ENCODE measurements around the gene LHX6. TPM values are rescaled to one million over a fixed set of nuclear protein-coding genes. Genes with fewer than 3 reads are reported as not detected.
A peak's percentile ranks its signal among the peaks of the same experiment; 100 is the strongest.

The LHX6 gene
- polyA plus RNA-seq, 1 experiment = not detected

DNA sequence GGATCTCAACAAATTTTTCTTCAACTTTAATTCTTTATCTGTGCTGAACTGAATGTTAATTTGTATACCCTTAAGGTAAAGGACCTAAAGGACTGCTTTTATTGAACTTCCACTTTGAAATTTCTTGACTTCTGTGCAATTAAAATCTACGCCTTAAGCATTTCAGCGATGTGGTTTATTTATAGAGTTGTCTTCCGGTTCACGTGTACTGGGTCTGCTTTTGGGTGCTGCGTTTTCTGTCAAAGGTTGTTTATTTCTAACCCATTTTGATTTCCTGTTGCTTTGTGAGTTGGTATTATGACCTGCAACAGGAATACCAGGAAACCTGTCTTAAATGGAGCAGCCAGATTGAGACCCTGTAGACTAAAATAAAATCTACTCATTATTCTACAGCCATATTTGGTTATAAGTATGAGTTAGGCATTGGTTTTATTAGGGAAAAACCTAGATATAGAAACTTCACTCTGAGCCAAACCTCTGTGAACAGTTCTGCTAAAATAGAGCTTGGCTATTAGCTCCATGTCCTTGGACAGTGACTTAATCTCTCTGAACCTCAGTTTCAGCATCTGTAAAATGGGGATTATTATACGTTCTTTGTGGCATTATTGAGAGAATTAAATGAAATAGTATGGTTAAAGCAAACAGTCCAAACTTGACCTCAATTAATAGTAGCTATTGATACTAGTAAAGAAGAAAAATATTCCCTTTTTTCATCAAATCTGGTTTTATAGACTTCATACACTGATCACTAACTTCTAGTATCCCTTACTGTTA is 39.5 kb upstream of the LHX6 start:
- ChIA-PET POLR2A (no interaction called here), CTCF (interaction anchor here (1.8 to 2.1 kb wide), 2 partner anchors 23 to 169 kb away, joined by 4 read pairs; no protein-coding TSS in a partner anchor)
- H3K36me3 ChIP-seq (ENCODE audit: control insufficient read depth, insufficient read depth, low read length) = peaks cover 4% of the 10 kb centered on the region; the same call in 1 of the 2 replicates
- H3K4me3 ChIP-seq (ENCODE audit: low read depth, low read length) = no peak overlapping the region
- TF ChIP-seq, protein P1, sequence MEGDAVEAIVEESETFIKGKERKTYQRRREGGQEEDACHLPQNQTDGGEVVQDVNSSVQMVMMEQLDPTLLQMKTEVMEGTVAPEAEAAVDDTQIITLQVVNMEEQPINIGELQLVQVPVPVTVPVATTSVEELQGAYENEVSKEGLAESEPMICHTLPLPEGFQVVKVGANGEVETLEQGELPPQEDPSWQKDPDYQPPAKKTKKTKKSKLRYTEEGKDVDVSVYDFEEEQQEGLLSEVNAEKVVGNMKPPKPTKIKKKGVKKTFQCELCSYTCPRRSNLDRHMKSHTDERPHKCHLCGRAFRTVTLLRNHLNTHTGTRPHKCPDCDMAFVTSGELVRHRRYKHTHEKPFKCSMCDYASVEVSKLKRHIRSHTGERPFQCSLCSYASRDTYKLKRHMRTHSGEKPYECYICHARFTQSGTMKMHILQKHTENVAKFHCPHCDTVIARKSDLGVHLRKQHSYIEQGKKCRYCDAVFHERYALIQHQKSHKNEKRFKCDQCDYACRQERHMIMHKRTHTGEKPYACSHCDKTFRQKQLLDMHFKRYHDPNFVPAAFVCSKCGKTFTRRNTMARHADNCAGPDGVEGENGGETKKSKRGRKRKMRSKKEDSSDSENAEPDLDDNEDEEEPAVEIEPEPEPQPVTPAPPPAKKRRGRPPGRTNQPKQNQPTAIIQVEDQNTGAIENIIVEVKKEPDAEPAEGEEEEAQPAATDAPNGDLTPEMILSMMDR (IDR thresholded peaks at IDR 0.05; ENCODE audit: insufficient read depth, low read depth, low read length) = no peak
- no peaks in the 10 kb centered on the region for H3K27me3 ChIP-seq (ENCODE audit: control insufficient read depth, insufficient read depth, low read length)
- no peak for DNase-seq (ENCODE audit: low read depth)

DNA sequence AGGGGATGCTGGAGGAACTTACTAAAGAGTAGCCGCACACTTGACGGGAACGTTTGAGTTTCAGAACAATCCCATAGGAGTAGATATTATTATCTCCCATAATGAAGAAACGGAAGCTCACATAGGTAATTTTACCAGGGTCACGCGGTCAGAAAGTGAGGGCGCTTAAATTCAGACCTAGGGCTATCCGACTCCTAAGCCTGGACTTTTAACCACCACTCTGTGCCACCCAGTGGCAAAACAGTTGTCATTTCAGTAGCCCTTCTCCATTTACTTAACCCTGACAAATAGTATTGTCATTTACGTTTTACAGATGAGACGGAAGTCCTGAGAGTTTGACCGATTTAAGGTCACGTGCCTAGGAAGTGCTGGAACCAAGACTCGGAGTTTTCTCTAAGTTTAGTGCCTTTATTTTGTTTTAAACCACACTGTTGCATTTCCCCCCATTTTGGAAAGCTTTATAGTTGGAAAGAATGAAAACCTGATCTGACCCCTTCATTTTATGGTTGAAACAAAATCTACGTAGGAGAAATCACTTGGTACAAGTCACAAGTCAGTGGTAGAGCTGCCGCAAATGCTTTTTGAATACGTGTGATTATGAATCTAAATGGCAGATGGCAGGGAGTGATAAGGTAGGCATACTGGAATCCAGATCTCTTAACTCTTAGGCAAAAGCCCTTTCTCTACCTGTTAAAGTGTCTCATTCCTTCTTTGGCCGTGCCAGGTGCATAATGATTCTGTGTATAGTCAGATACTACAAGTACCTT is 36.6 kb upstream of the LHX6 start:
- POLR2A ChIA-PET = no interaction called here

DNA sequence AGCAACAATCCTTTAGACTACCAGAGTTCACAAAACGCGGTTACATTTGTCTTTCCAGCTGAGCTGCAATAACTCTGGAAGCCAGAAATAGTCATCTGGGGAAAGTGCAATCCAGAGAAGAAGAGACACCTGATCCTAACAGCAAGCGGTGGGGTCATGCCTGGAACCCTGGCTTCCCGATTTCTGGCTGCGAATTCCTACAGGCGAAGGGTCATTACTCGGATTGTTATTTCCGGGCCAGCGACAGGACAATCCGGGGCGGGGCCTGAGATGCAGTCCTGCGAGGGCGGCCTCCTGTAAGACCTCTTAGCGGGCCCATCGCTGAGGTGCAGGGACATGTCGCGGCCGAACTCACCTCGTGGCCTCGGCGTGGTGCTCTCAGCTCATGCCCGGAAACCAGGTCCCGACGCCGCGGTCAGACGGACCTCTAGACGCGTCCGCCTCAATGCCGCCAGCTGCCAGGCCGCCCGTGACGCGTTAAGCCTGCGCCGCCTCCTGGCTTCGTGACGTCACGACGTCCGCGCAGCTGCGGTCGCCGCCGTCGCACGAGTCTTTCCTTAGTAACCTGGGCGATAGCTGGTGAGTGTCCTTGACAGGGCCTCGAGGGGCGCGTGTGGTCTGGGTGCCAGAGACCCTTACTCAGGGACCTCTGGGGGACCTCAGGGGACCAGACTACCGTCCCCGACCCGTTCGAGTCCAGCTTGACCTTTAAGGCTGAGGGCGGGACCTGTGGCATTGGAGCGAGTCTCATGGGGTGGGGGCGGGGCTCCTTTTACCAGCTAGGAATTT is 35.8 kb upstream of the LHX6 start, which contains the start of the genes MRRF and RBM18:
Gene MRRF (plus strand): TSS at position 523 of the 789 bp plus-strand sequence. CDS start 6,010 bp downstream, outside the sequence.
Gene RBM18 (minus strand): TSS at position 481 of the 789 bp plus-strand sequence. CDS start 3,348 bp downstream, outside the sequence.
- DNase-seq (ENCODE audit: low read depth) = peak; percentile 47
- POLR2A ChIA-PET = no interaction called here
- peak within 1 kb of the TSS; percentile 71 for H3K4me3 ChIP-seq (ENCODE audit: low read depth, low read length)
- H3K27me3 ChIP-seq (ENCODE audit: control insufficient read depth, insufficient read depth, low read length) = no peaks in the 10 kb centered on the region
- TF ChIP-seq, protein P1 (IDR thresholded peaks at IDR 0.05; ENCODE audit: insufficient read depth, low read depth, low read length) = no peak
- CTCF ChIA-PET = interaction anchor here (0.6 to 2.0 kb wide), 10 partner anchors 12 to 547 kb away, joined by 3 to 8 read pairs (median 5); no protein-coding TSS in a partner anchor
- H3K36me3 ChIP-seq (ENCODE audit: control insufficient read depth, insufficient read depth, low read length) = no peaks in the 10 kb centered on the region

More for the DNA sequence above, 36.6 kb upstream of the LHX6 start:
- DNase-seq (ENCODE audit: low read depth) = no peak
- H3K4me3 ChIP-seq (ENCODE audit: low read depth, low read length) = peak overlapping the region; percentile 71
- TF ChIP-seq, protein P1 (IDR thresholded peaks at IDR 0.05; ENCODE audit: insufficient read depth, low read depth, low read length) = no peak
- H3K27me3 ChIP-seq (ENCODE audit: control insufficient read depth, insufficient read depth, low read length) = no peaks in the 10 kb centered on the region
- no peaks in the 10 kb centered on the region for H3K36me3 ChIP-seq (ENCODE audit: control insufficient read depth, insufficient read depth, low read length)
- CTCF ChIA-PET = interaction anchor here (0.6 to 2.0 kb wide), 9 partner anchors 12 to 546 kb away, joined by 3 to 8 read pairs (median 6); no protein-coding TSS in a partner anchor

DNA sequence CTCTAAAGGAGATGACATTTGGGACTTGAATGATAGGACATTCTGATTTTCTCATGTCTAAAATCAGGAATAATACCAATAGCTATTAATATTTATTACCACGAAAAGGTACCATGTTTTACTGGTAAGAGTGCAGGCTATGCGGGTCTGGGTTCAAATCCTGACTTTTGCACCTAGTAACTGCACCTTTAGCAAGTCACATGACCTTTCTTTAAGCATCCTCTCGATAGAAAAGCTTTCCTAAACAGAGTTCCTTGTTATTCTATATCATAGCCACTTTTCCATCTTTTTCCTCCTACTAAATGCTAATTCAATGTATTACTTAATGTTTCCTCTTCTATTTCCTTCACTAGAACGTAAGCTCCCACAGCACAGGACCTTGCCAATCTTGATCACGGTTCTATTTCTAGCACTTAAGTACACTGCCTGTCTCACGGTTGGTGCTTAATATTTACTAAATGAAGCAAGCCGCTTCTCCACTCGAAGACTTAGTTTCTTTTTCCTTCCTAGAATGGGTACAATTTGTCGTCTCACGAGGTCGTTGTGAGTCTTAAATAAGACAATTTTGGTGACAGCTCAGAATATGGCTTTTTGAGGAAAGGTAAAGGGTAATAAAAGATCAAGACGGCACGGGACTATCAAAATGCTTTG is 35.1 kb upstream of the LHX6 start:
- Histone ChIP-seq H3K36me3 (ENCODE audit: control insufficient read depth, insufficient read depth, low read length) (no peaks in the 10 kb centered on the region), H3K27me3 (ENCODE audit: control insufficient read depth, insufficient read depth, low read length) (no peaks in the 10 kb centered on the region), H3K4me3 (ENCODE audit: low read depth, low read length) (peak overlapping the region; percentile 71)
- DNase-seq (ENCODE audit: low read depth) = no peak
- TF ChIP-seq, protein P1 (IDR thresholded peaks at IDR 0.05; ENCODE audit: insufficient read depth, low read depth, low read length) = no peak
- POLR2A ChIA-PET = no interaction called here
- CTCF ChIA-PET = interaction anchor here (1.3 to 2.0 kb wide), 6 partner anchors 12 to 140 kb away, joined by 3 to 8 read pairs (median 7); no protein-coding TSS in a partner anchor

All from BJ (cell line).